Measurements from ENCODE around the gene MTERF4.

Gene MTERF4

DNA sequence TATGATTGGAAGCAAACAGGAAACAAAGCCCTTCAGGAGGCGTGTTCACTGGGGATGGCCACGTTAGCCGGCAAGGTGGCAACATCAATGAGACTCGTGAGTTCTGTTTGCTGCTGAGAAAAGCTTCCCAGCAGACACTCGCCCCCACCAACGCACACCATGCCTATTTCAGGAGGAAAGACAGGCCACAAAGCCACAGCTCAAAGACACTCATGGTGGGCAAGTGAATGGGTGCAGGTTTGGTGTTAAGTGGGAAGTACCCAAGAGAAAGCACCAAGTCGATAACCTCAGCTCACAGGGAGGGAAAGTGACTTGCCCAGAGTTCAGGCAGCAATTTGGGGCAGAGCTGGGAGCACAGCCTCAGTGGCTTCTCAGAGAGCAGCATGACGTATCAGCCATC, 10.5 kb upstream of the MTERF4 start:
- H3K4me3 ChIP-seq (replicated peaks; ENCODE audit: low read depth, low read length), result no peak overlapping the region
- TF ChIP-seq, protein P1, sequence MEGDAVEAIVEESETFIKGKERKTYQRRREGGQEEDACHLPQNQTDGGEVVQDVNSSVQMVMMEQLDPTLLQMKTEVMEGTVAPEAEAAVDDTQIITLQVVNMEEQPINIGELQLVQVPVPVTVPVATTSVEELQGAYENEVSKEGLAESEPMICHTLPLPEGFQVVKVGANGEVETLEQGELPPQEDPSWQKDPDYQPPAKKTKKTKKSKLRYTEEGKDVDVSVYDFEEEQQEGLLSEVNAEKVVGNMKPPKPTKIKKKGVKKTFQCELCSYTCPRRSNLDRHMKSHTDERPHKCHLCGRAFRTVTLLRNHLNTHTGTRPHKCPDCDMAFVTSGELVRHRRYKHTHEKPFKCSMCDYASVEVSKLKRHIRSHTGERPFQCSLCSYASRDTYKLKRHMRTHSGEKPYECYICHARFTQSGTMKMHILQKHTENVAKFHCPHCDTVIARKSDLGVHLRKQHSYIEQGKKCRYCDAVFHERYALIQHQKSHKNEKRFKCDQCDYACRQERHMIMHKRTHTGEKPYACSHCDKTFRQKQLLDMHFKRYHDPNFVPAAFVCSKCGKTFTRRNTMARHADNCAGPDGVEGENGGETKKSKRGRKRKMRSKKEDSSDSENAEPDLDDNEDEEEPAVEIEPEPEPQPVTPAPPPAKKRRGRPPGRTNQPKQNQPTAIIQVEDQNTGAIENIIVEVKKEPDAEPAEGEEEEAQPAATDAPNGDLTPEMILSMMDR (IDR thresholded peaks at IDR 0.05; ENCODE audit: low read depth, low read length, missing control alignments), result no peak
- DNase-seq (ENCODE audit: extremely low read depth, low read depth), result no peak

DNA sequence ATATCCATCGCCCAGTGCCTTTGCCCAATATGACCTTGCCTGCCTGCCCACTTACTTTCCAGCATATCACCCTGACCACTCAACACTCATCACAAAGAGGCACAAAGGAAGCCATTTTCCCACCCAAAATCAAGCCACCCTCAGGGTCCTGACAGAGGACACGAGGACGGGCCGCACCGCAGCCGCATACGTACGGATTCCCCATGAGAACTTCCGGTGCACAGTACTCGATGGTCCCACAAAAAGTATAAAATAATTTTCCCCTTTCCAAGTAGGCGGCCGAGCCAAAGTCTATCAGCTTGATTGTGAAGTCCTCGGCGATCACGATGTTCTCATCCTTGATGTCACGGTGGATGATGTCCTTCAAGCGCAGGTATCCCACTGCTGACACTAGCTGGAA, 10.0 kb upstream of the MTERF4 start:
- H3K4me3 ChIP-seq (replicated peaks; ENCODE audit: low read depth, low read length), result no peak overlapping the region
- DNase-seq (ENCODE audit: extremely low read depth, low read depth), result no peak
- TF ChIP-seq, protein P1 (IDR thresholded peaks at IDR 0.05; ENCODE audit: low read depth, low read length, missing control alignments), result no peak

GRCh38 chr2:241111440-241111805, 9.3 kb upstream of the MTERF4 start:
- TF ChIP-seq, protein P1 (IDR thresholded peaks at IDR 0.05; ENCODE audit: low read depth, low read length, missing control alignments), result no peak
- H3K4me3 ChIP-seq (replicated peaks; ENCODE audit: low read depth, low read length), result no peak overlapping the region
- no peak for DNase-seq (ENCODE audit: extremely low read depth, low read depth)

DNA sequence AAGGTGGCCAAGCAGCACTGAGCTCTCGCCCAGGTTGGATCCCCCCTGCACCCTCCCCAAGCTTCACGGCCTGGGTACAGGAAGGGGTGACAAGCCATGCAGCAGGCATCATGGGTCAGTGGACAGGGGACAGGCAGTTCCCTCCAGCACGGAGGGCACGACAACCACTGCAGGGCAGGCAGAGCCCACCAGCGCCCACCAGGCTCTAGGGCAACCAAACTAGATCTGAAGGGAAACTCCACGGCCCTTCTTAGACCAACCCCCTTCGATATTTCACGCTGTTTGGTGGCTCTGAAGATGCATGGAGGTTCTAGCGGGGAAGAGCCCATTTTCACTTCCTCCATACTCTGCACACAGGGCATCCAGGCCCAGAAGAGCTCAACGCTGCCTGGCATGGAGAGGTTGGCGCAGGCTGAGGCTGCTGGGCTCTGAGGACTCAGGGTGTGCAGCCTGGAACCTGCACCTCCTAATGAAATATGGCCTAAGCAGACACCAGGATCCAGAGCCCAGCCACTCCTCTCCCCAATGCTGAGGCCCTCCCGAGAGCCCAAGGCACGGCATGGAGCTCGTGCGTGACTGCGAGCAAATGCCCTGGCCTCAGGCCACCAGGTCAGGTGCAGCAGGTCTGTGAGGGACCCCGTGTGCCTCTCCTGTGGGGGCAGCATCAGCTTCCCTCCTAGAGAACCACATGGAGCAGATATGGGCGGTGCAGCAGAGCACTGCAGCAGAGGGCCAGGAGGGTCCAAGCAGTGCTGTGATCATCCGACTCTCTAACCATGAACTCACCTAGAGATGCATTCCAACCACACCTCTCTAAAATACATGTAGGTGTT, 8.7 kb upstream of the MTERF4 start:
- no peak overlapping the region for H3K4me3 ChIP-seq (replicated peaks; ENCODE audit: low read depth, low read length)
- TF ChIP-seq, protein P1 (IDR thresholded peaks at IDR 0.05; ENCODE audit: low read depth, low read length, missing control alignments), result no peak
- no peak for DNase-seq (ENCODE audit: extremely low read depth, low read depth)

DNA sequence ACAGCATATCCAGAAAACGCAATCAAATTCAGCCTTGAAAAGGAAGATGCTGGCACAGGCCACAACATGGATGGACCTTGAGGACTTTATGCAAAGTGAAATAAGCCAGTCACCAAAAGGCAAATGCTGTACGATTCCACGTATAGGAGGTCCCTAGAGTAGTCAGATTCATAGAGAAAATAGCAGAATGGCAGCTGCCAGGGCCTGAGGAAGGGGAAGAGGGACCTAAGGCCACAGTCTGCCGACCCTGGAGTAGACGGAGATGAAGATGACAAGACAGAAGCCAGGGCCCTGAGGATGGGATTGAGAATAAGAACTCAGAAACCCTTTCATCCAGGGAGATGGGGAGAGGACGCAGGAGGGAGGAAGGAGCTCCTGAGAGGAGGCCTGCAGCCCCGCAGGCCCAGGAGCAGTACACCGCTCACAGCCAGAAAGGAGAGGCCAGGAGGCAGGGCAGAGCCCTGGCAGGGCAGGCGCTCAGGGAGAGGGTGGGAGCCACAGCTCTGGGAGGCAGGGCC, 8.1 kb upstream of the MTERF4 start:
- DNase-seq (ENCODE audit: extremely low read depth, low read depth), result no peak
- TF ChIP-seq, protein P1 (IDR thresholded peaks at IDR 0.05; ENCODE audit: low read depth, low read length, missing control alignments), result no peak
- no peak overlapping the region for H3K4me3 ChIP-seq (replicated peaks; ENCODE audit: low read depth, low read length)

DNA sequence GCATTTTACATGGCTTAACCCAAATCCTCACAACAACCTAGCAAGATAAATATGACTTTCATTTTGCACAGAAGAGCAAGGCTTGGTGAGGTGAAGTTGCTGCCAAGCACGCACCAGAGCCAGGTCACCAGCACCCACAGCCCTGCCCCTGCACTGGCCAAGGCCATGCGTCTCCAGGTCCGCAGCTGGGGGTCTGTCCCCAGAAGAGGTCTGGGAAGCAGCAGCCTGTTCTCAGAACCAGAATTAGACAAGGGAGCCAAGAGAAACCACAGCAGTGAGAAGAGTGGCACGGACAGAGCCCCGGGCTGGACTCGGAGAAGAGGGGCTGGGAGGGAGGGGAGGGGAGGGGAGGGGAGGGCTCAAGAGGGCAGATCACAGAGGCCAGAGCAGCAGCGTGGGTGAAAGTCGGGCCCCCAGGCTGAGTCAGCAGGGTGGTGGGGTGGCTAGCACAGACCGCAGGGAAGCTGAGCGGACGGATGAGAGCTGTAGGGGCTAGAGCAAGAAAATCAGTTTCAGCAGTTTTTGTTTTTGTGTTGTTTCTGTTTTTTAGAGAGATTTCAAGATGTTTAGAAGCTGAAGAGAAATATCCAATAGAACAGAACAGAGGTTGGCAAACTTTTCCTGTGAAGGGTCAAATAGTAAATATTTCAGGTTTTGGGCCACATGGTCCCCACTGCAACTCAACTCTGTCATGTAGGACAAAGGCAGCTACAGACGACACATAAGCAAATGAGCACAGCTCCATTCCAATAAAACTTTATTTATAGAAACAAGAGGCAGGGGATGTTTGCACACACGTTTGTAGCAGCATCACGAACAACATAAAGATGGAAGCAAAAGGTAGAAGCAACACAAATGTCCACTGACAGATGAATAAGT, 7.4 kb upstream of the MTERF4 start:
- H3K4me3 ChIP-seq (replicated peaks; ENCODE audit: low read depth, low read length), result no peak overlapping the region
- no peak for DNase-seq (ENCODE audit: extremely low read depth, low read depth)
- TF ChIP-seq, protein P1 (IDR thresholded peaks at IDR 0.05; ENCODE audit: low read depth, low read length, missing control alignments), result no peak
